ENCODE measurements around the gene RPS15.

RPS15 gene

GRCh38 chr19:1445185-1445931, 7.2 kb downstream of the RPS15 start:
- Histone ChIP-seq H3K4me1 (ENCODE audit: control insufficient read depth in 2 of 2, insufficient read depth in 2 of 2, low read length in 2 of 2) (peaks cover 7 to 10% of the 10 kb centered on the region in 2 donors), H3K9ac (ENCODE audit: low read depth in 1 of 2, low read length in 2 of 2) (peak overlapping the region; percentile 6 to 38), H3K27ac (ENCODE audit: low read depth in 2 of 2, low read length in 2 of 2) (no peak overlapping the region), H3K4me3 (ENCODE audit: low read length in 2 of 2) (peak overlapping the region; percentile 52 to 59), H3K27me3 (ENCODE audit: control insufficient read depth in 2 of 2, insufficient read depth in 2 of 2, low read length in 2 of 2) (peaks cover 22 to 32% of the 10 kb centered on the region in 2 donors), H3K9me3 (ENCODE audit: control insufficient read depth in 2 of 2, low read length in 2 of 2) (no peaks in the 10 kb centered on the region), H3K36me3 (ENCODE audit: control insufficient read depth in 2 of 2, insufficient read depth in 2 of 2, low read length in 2 of 2) (peaks cover 16% of the 10 kb centered on the region in 2 donors)

GRCh38 chr19:1445932-1446712, 7.9 kb downstream of the RPS15 start:
- no peak overlapping the region for H3K9ac ChIP-seq (ENCODE audit: low read depth in 1 of 2, low read length in 2 of 2)
- H3K27ac ChIP-seq (ENCODE audit: low read depth in 2 of 2, low read length in 2 of 2) = no peak overlapping the region
- H3K27me3 ChIP-seq (ENCODE audit: control insufficient read depth in 2 of 2, insufficient read depth in 2 of 2, low read length in 2 of 2) = peaks cover 29 to 40% of the 10 kb centered on the region in 2 donors
- H3K4me1 ChIP-seq (ENCODE audit: control insufficient read depth in 2 of 2, insufficient read depth in 2 of 2, low read length in 2 of 2) = peaks cover 7 to 9% of the 10 kb centered on the region in 2 donors
- H3K4me3 ChIP-seq (ENCODE audit: low read length in 2 of 2) = no peak overlapping the region
- peaks cover 8 to 9% of the 10 kb centered on the region in 2 donors for H3K36me3 ChIP-seq (ENCODE audit: control insufficient read depth in 2 of 2, insufficient read depth in 2 of 2, low read length in 2 of 2)
- H3K9me3 ChIP-seq (ENCODE audit: control insufficient read depth in 2 of 2, low read length in 2 of 2) = no peaks in the 10 kb centered on the region

DNA sequence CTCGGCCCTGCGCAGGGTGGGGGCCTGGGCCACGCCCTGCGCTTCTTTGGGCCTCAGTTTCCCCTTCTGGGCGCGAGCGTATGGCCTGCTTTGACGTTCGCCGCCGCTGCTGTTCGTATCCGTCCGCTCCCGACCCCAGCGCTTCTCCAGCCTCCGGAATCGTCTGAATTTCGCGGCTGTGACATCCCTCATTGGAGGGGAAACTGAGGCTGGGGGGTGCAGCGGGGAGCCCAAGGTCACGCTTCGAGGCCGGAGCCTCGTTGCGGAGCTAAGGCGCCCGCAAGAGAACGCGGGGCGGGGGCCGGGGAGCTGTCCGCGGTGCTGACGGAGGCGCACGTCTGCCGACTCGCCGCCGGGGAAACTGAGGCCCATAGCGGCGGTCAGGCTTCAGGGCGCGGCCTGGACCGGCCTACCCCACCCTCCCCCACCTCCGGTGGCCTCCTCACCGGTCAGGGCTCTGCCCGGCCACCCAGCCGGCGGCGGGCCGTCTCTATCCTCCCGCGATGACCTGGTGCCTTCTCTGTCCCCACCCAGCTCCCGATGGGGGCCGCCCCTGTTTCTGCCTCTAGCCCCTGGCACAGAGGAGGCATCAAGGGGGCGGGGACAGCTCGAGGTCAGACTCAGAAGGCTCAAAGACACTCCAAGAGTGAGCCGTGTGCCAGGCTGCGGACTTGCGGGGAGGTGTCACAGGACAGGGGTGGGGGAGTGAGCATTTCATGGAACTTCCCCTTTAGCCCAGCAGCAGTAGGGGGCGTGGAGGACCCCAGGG, 8.7 kb downstream of the RPS15 start:
- H3K9ac ChIP-seq (ENCODE audit: low read depth in 1 of 2, low read length in 2 of 2) = no peak overlapping the region
- peaks cover 2 to 5% of the 10 kb centered on the region in 2 donors for H3K36me3 ChIP-seq (ENCODE audit: control insufficient read depth in 2 of 2, insufficient read depth in 2 of 2, low read length in 2 of 2)
- no peak overlapping the region for H3K4me3 ChIP-seq (ENCODE audit: low read length in 2 of 2)
- H3K9me3 ChIP-seq (ENCODE audit: control insufficient read depth in 2 of 2, low read length in 2 of 2) = no peaks in the 10 kb centered on the region
- peaks cover 34 to 47% of the 10 kb centered on the region in 2 donors for H3K27me3 ChIP-seq (ENCODE audit: control insufficient read depth in 2 of 2, insufficient read depth in 2 of 2, low read length in 2 of 2)
- peaks cover 7 to 9% of the 10 kb centered on the region in 2 donors for H3K4me1 ChIP-seq (ENCODE audit: control insufficient read depth in 2 of 2, insufficient read depth in 2 of 2, low read length in 2 of 2)
- no peak overlapping the region for H3K27ac ChIP-seq (ENCODE audit: low read depth in 2 of 2, low read length in 2 of 2)

- H3K9ac ChIP-seq (ENCODE audit: low read depth in 1 of 2, low read length in 2 of 2) = no peak overlapping the region
- peaks cover 7 to 9% of the 10 kb centered on the region in 2 donors for H3K4me1 ChIP-seq (ENCODE audit: control insufficient read depth in 2 of 2, insufficient read depth in 2 of 2, low read length in 2 of 2)
- H3K27me3 ChIP-seq (ENCODE audit: control insufficient read depth in 2 of 2, insufficient read depth in 2 of 2, low read length in 2 of 2) = peaks cover 39 to 54% of the 10 kb centered on the region in 2 donors
- H3K4me3 ChIP-seq (ENCODE audit: low read length in 2 of 2) = no peak overlapping the region
- no peaks in the 10 kb centered on the region for H3K36me3 ChIP-seq (ENCODE audit: control insufficient read depth in 2 of 2, insufficient read depth in 2 of 2, low read length in 2 of 2)
- no peaks in the 10 kb centered on the region for H3K9me3 ChIP-seq (ENCODE audit: control insufficient read depth in 2 of 2, low read length in 2 of 2)
- no peak overlapping the region for H3K27ac ChIP-seq (ENCODE audit: low read depth in 2 of 2, low read length in 2 of 2)
Observed at GRCh38 chr19:1447504-1447903, 9.3 kb downstream of the RPS15 start.

DNA sequence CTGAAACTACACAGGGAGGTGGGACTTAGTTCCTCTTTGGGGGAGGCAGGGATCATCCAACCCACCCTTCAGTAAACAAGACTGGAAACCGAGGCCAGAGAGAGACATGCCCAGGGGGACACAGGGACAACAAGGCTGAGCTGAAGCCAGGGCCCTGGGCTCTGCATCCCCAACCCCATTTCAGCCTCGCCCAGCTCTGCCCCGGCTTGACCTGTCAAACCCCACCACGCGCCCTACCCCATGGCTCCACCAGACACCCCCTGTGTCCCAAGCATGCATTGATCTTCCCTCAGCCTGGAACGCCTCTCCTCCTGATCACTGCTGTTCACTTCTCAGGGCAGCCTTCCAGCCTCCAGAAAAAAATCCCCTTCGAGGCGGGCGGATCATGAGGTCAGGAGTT, 9.7 kb downstream of the RPS15 start:
- H3K9me3 ChIP-seq (ENCODE audit: control insufficient read depth in 2 of 2, low read length in 2 of 2) = no peaks in the 10 kb centered on the region
- peaks cover 43 to 58% of the 10 kb centered on the region in 2 donors for H3K27me3 ChIP-seq (ENCODE audit: control insufficient read depth in 2 of 2, insufficient read depth in 2 of 2, low read length in 2 of 2)
- H3K4me1 ChIP-seq (ENCODE audit: control insufficient read depth in 2 of 2, insufficient read depth in 2 of 2, low read length in 2 of 2) = peaks cover 7 to 9% of the 10 kb centered on the region in 2 donors
- H3K4me3 ChIP-seq (ENCODE audit: low read length in 2 of 2) = no peak overlapping the region
- no peak overlapping the region for H3K9ac ChIP-seq (ENCODE audit: low read depth in 1 of 2, low read length in 2 of 2)
- H3K36me3 ChIP-seq (ENCODE audit: control insufficient read depth in 2 of 2, insufficient read depth in 2 of 2, low read length in 2 of 2) = no peaks in the 10 kb centered on the region
- no peak overlapping the region for H3K27ac ChIP-seq (ENCODE audit: low read depth in 2 of 2, low read length in 2 of 2)

- Histone ChIP-seq H3K36me3 (ENCODE audit: control insufficient read depth in 2 of 2, insufficient read depth in 2 of 2, low read length in 2 of 2) (no peaks in the 10 kb centered on the region), H3K9ac (ENCODE audit: low read depth in 1 of 2, low read length in 2 of 2) (no peak within 1 kb of the TSS), H3K27me3 (ENCODE audit: control insufficient read depth in 2 of 2, insufficient read depth in 2 of 2, low read length in 2 of 2) (peaks cover 51 to 69% of the 10 kb centered on the region in 2 donors), H3K4me1 (ENCODE audit: control insufficient read depth in 2 of 2, insufficient read depth in 2 of 2, low read length in 2 of 2) (peaks cover 7 to 8% of the 10 kb centered on the region in 2 donors), H3K4me3 (ENCODE audit: low read length in 2 of 2) (no peak within 1 kb of the TSS), H3K9me3 (ENCODE audit: control insufficient read depth in 2 of 2, low read length in 2 of 2) (no peaks in the 10 kb centered on the region), H3K27ac (ENCODE audit: low read depth in 2 of 2, low read length in 2 of 2) (no peak within 1 kb of the TSS)
Observed at GRCh38 chr19:1449467-1450442, 11.6 kb downstream of the RPS15 start, which contains the start of gene APC2. TSS of gene APC2 (plus strand) at chr19:1450121. CDS start at chr19:1453002, 2,881 bp downstream.

GRCh38 chr19:1450735-1451731, 12.8 kb downstream of the RPS15 start:
- Histone ChIP-seq H3K4me3 (ENCODE audit: low read length in 2 of 2) (no peak overlapping the region), H3K27me3 (ENCODE audit: control insufficient read depth in 2 of 2, insufficient read depth in 2 of 2, low read length in 2 of 2) (peaks cover 49 to 74% of the 10 kb centered on the region in 2 donors), H3K9me3 (ENCODE audit: control insufficient read depth in 2 of 2, low read length in 2 of 2) (no peaks in the 10 kb centered on the region), H3K27ac (ENCODE audit: low read depth in 2 of 2, low read length in 2 of 2) (no peak overlapping the region), H3K4me1 (ENCODE audit: control insufficient read depth in 2 of 2, insufficient read depth in 2 of 2, low read length in 2 of 2) (peaks cover 5 to 7% of the 10 kb centered on the region in 2 donors), H3K36me3 (ENCODE audit: control insufficient read depth in 2 of 2, insufficient read depth in 2 of 2, low read length in 2 of 2) (no peaks in the 10 kb centered on the region), H3K9ac (ENCODE audit: low read depth in 1 of 2, low read length in 2 of 2) (no peak overlapping the region)

DNA sequence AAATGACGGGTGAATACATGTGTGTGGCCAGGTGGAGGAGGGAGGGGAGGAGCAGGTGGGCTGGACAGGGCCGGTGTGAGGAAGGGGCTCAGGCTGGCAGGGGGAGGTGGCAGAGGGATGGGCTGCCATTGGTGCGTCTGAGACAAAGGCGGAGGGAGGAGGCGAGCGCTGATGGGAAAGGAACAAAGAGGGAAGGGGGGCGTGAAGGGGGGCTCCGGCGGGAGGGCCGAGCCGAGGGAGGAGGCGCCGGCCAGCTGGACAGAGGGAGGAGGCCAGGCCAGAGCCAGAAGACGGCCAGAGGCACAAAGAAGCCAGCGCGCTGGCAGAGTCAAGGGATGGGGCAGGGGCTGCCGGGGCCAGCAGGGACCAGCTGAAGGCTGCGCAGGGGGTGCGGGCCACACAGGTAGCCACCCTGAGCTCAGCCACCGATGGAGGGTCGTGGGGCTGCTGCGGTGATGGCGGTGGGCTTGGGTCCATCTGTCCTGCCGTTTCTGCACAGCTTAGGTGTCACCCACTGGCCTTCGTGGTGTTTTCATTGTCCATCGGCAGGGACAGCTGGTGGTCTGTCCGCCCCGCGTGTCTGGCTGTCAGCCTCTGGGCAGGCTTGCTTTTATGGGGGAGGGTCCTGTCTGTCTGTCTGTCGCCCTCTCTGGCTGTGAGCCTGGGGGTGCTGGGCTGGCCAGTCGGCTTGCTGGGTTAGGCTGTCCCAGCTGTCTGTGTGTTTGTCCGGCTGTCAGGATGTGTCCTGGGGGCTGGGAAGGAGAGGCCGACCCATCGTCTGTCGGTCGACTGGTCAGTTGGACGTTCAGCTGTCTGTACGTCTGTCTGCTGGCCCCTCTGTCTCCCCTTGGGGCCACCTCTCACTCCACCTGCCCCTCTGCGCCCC, 14.0 kb downstream of the RPS15 start:
- H3K36me3 ChIP-seq (ENCODE audit: control insufficient read depth in 2 of 2, insufficient read depth in 2 of 2, low read length in 2 of 2) = no peaks in the 10 kb centered on the region
- no peaks in the 10 kb centered on the region for H3K9me3 ChIP-seq (ENCODE audit: control insufficient read depth in 2 of 2, low read length in 2 of 2)
- peaks cover 50 to 70% of the 10 kb centered on the region in 2 donors for H3K27me3 ChIP-seq (ENCODE audit: control insufficient read depth in 2 of 2, insufficient read depth in 2 of 2, low read length in 2 of 2)
- H3K9ac ChIP-seq (ENCODE audit: low read depth in 1 of 2, low read length in 2 of 2) = no peak overlapping the region
- H3K4me1 ChIP-seq (ENCODE audit: control insufficient read depth in 2 of 2, insufficient read depth in 2 of 2, low read length in 2 of 2) = peaks cover 8 to 9% of the 10 kb centered on the region in 2 donors
- H3K4me3 ChIP-seq (ENCODE audit: low read length in 2 of 2) = no peak overlapping the region
- no peak overlapping the region for H3K27ac ChIP-seq (ENCODE audit: low read depth in 2 of 2, low read length in 2 of 2)

All from mucosa of rectum (tissue), 2 donors.